ENCODE measurements around the gene ADGRV1.

Gene ADGRV1

DNA sequence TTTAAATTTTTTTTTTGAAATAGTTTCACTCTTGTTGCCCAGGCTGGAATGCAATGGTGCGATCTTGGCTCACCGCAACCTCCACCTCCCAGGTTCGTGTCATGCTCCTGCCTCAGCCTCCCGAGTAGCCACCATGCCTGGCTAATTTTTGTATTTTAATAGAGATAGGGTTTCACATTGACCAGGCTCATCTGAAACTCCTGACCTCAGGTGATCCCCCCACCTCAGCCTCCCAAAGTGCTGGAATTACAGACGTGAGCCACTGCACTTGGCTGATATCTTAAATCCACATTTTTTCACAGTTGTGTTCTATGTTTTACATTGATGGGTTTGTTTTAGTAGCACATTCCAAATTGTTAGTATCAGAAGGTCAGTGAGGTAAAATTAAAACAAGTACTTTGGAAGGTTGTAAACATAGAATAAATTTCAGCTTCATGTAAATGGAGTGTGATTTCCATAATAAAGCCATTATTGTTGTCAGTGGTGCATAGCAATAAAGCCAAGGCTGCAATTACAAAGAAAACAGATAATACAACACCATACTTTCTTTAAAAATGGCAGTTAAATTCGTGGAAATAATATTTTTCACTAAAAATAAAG, 537.3 kb downstream of the ADGRV1 start:
- TF ChIP-seq, protein P1, sequence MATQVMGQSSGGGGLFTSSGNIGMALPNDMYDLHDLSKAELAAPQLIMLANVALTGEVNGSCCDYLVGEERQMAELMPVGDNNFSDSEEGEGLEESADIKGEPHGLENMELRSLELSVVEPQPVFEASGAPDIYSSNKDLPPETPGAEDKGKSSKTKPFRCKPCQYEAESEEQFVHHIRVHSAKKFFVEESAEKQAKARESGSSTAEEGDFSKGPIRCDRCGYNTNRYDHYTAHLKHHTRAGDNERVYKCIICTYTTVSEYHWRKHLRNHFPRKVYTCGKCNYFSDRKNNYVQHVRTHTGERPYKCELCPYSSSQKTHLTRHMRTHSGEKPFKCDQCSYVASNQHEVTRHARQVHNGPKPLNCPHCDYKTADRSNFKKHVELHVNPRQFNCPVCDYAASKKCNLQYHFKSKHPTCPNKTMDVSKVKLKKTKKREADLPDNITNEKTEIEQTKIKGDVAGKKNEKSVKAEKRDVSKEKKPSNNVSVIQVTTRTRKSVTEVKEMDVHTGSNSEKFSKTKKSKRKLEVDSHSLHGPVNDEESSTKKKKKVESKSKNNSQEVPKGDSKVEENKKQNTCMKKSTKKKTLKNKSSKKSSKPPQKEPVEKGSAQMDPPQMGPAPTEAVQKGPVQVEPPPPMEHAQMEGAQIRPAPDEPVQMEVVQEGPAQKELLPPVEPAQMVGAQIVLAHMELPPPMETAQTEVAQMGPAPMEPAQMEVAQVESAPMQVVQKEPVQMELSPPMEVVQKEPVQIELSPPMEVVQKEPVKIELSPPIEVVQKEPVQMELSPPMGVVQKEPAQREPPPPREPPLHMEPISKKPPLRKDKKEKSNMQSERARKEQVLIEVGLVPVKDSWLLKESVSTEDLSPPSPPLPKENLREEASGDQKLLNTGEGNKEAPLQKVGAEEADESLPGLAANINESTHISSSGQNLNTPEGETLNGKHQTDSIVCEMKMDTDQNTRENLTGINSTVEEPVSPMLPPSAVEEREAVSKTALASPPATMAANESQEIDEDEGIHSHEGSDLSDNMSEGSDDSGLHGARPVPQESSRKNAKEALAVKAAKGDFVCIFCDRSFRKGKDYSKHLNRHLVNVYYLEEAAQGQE (IDR thresholded peaks at IDR 0.05; ENCODE audit: low read depth) = no peak
- TF ChIP-seq YY1 (IDR thresholded peaks at IDR 0.05; ENCODE audit: low read depth) (no peak), EP300 (IDR thresholded peaks at IDR 0.05; ENCODE audit: borderline replicate concordance) (no peak), CEBPB (IDR thresholded peaks at IDR 0.05) (no peak), TAF1 (IDR thresholded peaks at IDR 0.05; ENCODE audit: low read depth) (no peak), RAD21 (IDR thresholded peaks at IDR 0.05; ENCODE audit: low read depth) (no peak), TEAD4 (IDR thresholded peaks at IDR 0.05) (no peak), FOXM1 (IDR thresholded peaks at IDR 0.05; ENCODE audit: borderline replicate concordance, low read depth) (no peak), EGR1 (IDR thresholded peaks at IDR 0.05) (no peak), ZBTB7A (IDR thresholded peaks at IDR 0.05; ENCODE audit: low read depth) (no peak), NFIC (IDR thresholded peaks at IDR 0.05) (no peak), TCF12 (IDR thresholded peaks at IDR 0.05; ENCODE audit: low read depth) (no peak), CREB1 (IDR thresholded peaks at IDR 0.05; ENCODE audit: low read depth) (no peak)
- TF ChIP-seq, protein P2, sequence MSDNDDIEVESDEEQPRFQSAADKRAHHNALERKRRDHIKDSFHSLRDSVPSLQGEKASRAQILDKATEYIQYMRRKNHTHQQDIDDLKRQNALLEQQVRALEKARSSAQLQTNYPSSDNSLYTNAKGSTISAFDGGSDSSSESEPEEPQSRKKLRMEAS (IDR thresholded peaks at IDR 0.05) = no peak
- TF ChIP-seq, protein P3, sequence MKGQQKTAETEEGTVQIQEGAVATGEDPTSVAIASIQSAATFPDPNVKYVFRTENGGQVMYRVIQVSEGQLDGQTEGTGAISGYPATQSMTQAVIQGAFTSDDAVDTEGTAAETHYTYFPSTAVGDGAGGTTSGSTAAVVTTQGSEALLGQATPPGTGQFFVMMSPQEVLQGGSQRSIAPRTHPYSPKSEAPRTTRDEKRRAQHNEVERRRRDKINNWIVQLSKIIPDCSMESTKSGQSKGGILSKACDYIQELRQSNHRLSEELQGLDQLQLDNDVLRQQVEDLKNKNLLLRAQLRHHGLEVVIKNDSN (IDR thresholded peaks at IDR 0.05) = no peak

DNA sequence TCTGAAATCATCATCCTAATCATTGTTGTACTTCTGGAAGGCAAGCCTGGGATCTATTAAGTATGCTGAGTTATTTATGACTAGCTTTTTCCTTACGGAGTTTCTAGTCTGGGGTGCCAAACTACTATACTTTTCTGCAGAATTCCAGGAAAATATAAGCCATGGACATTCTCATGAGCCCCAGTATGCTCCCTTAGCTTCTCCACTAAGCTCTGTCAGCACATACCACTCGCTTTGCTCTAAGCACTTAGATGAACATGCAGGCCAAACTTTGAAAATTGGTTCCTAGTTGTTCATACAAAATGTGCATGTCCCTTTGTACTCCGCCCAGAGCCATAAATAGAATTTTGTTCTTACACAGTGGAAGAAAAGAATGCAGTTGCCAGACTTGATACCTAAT, 539.9 kb downstream of the ADGRV1 start:
- TF ChIP-seq TCF12 (IDR thresholded peaks at IDR 0.05; ENCODE audit: low read depth) (no peak), TEAD4 (IDR thresholded peaks at IDR 0.05) (no peak), CREB1 (IDR thresholded peaks at IDR 0.05; ENCODE audit: low read depth) (no peak), RAD21 (IDR thresholded peaks at IDR 0.05; ENCODE audit: low read depth) (no peak), CEBPB (IDR thresholded peaks at IDR 0.05) (no peak), FOXM1 (IDR thresholded peaks at IDR 0.05; ENCODE audit: borderline replicate concordance, low read depth) (no peak), NFIC (IDR thresholded peaks at IDR 0.05) (no peak), ZBTB7A (IDR thresholded peaks at IDR 0.05; ENCODE audit: low read depth) (no peak), EP300 (IDR thresholded peaks at IDR 0.05; ENCODE audit: borderline replicate concordance) (no peak), YY1 (IDR thresholded peaks at IDR 0.05; ENCODE audit: low read depth) (no peak), EGR1 (IDR thresholded peaks at IDR 0.05) (no peak), TAF1 (IDR thresholded peaks at IDR 0.05; ENCODE audit: low read depth) (no peak)
- TF ChIP-seq, protein P2 (IDR thresholded peaks at IDR 0.05) = no peak
- TF ChIP-seq, protein P3 (IDR thresholded peaks at IDR 0.05) = no peak
- TF ChIP-seq, protein P1 (IDR thresholded peaks at IDR 0.05; ENCODE audit: low read depth) = no peak

DNA sequence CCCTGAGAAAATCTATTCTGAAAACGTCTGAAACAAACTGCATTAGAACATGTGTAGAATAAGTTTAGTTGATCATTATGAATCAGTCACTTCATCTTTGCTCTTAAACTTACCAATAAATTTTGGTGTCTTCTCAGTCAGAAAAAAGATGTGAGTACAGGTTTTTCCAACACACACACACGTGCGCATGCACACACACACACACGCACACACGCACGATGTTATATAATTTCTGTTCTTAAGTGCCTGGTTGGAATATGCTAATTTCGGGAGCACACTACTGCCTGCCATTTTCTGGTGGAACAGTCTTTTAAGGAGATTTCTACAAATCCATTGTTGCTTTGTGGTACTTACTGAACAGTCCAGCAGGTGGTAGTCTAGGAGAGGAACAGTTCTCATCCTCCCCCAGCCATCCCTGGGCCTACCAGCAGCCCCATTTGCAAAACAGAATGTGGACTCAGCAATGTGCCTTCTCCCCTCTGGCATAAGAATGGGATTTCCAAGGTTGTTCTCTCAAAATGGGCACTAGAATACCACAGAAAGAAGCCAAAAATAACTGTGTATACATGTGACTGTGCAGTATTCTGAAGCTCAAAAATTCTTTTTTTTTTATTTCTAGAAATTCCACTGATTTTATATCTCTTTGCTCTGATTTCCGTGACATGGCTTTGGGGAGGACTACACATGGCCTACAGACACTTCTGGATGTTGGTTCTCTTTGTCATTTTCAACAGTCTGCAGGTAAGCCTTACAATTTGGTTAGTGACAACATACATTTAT, 543.2 kb downstream of the ADGRV1 start:
- TF ChIP-seq RAD21 (IDR thresholded peaks at IDR 0.05; ENCODE audit: low read depth) = peak; percentile 96
- no peak for TF ChIP-seq EGR1 (IDR thresholded peaks at IDR 0.05)

DNA sequence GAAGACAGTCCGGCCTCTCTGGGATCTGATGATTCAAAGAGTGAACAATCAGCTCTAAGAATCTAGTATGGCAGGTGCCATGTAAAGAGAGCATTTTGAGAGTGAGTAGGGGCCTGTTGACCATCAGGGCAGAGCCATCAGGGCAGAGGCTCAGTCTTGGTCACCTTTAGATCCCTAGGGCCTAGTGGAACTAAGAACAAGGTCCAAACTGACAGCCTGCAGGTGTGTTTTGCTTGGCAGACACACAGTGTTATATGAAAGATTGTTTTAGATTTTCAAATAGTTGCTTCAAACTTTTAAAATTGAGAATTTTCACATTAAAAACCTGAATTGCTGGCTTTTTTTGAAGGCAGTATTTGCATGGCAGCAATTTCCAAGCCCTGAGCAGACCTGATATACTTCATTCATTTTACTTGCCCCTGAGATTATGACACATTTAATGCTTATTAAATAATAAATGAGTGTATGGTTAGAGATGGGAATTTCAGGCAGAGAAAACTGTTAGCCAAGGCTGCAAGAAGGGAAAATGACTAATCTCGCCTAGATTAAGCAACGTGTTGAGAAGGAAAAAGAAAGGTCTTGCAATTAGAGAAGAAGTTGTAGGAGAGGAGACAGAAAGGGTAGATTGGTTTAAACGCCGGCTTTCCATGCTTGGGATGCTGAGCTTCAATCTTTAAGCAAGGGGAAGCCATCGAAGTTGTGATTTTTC, 544.9 kb downstream of the ADGRV1 start:
- TF ChIP-seq, protein P1 (IDR thresholded peaks at IDR 0.05; ENCODE audit: low read depth) = no peak
- TF ChIP-seq EP300 (IDR thresholded peaks at IDR 0.05; ENCODE audit: borderline replicate concordance) (no peak), TCF12 (IDR thresholded peaks at IDR 0.05; ENCODE audit: low read depth) (no peak), RAD21 (IDR thresholded peaks at IDR 0.05; ENCODE audit: low read depth) (no peak), ZBTB7A (IDR thresholded peaks at IDR 0.05; ENCODE audit: low read depth) (no peak), TAF1 (IDR thresholded peaks at IDR 0.05; ENCODE audit: low read depth) (no peak), YY1 (IDR thresholded peaks at IDR 0.05; ENCODE audit: low read depth) (no peak), CEBPB (IDR thresholded peaks at IDR 0.05) (no peak), TEAD4 (IDR thresholded peaks at IDR 0.05) (no peak), FOXM1 (IDR thresholded peaks at IDR 0.05; ENCODE audit: borderline replicate concordance, low read depth) (no peak), NFIC (IDR thresholded peaks at IDR 0.05) (no peak), EGR1 (IDR thresholded peaks at IDR 0.05) (no peak), CREB1 (IDR thresholded peaks at IDR 0.05; ENCODE audit: low read depth) (no peak)
- TF ChIP-seq, protein P3 (IDR thresholded peaks at IDR 0.05) = no peak
- TF ChIP-seq, protein P2 (IDR thresholded peaks at IDR 0.05) = no peak
